Body of pancreas (tissue), 4 donors: Measurements from ENCODE around the gene LCN10. TPM values are rescaled to one million over a fixed set of nuclear protein-coding genes. Genes with fewer than 3 reads are reported as not detected.
"Not testable (repeated sequence)": the region's sequence is repeated elsewhere in the genome, so short reads cannot be mapped to it uniquely, and the experiment has no call there.

Source experiments
- ATAC-seq: fragments of 150-250 bp; one replicate; pipeline ENCODE4 v1.9.1; 2016
- DNase-seq, 4 donors: peaks; one replicate each; pipeline ENCODE4 v3.0.0-alpha.2; 2019
- H3K27ac ChIP-seq, 4 donors: fragments of 200-600 bp; sonication (generic); 1 replicate in 3 of 4; 2 replicates in 1 of 4; pipeline versions ENCODE4 v1.5.1 to v1.6.1; 2016 to 2019; ENCODE audit warnings: mild to moderate bottlenecking in 1 of 4, mixed read lengths in 1 of 4, moderate library complexity in 1 of 4
- H3K27me3 ChIP-seq, 2 donors: fragments of 200-600 bp; sonication (generic); one replicate each; pipeline ENCODE4 v1.6.0; 2016; ENCODE audit warnings: mild to moderate bottlenecking in 1 of 2
- H3K36me3 ChIP-seq, 2 donors: fragments of 200-600 bp; sonication (generic); replicated peaks in 1 of 2; 2 replicates each; pipeline ENCODE4 v1.5.1; 2016; ENCODE audit warnings: low read depth in 2 of 2; ENCODE audit not compliant: insufficient read depth in 1 of 2
- H3K4me1 ChIP-seq: fragments of 200-600 bp; sonication (generic); one replicate; pipeline ENCODE4 v1.6.0; 2016
- H3K4me3 ChIP-seq, 2 donors: fragments of 200-600 bp; sonication (generic); 1 replicate in 1 of 2; 2 replicates in 1 of 2; pipeline ENCODE4 v1.5.1; 2016 to 2019
- H3K9me3 ChIP-seq, 3 donors: fragments of 200-600 bp; sonication (generic); 1 replicate in 2 of 3; 2 replicates in 1 of 3; pipeline ENCODE4 v1.5.1; 2016
- POLR2A ChIP-seq, 3 donors: fragments of 450-650 bp; IDR thresholded peaks; one replicate each; pipeline ENCODE4 v1.6.1; 2016; ENCODE audit warnings: antibody characterized with exemption in 3 of 3, mild to moderate bottlenecking in 2 of 3
- WGBS, 2 donors: methylation state at CpG; one replicate each; pipeline ENCODE4 v1.1.5; 2017; 5-methylcytosine and 5-hydroxymethylcytosine counted together
- intact Hi-C: fragments of 100-400 bp; cut with DNase I; formaldehyde crosslinking; loops from one replicate; pipeline ENCODE4 v1.15.1; 2023
- total RNA-seq, 2 donors: library from RNA; depleted of rRNA; stranded (reverse); fragments of >200 nt; gene quantifications; one replicate each; pipeline ENCODE4 v1.1.0, GENCODE V29; 2016
- TF ChIP-seq, protein P1 (sequence below), 7 experiments: fragments of 450-650 bp in 4 of 7; fragments of 200-600 bp in 3 of 7; sonication (generic) in 3 of 7; IDR thresholded peaks; one replicate each; pipeline ENCODE4 v1.5.1; 2016 to 2019; ENCODE audit warnings: antibody characterized with exemption in 7 of 7

Gene LCN10
- total RNA-seq, 2 donors from 2014 or later, result 0.78 to 4.6 TPM

- Histone ChIP-seq H3K27ac (no peak overlapping the region), H3K27me3 (no peaks in the 10 kb centered on the region), H3K4me3 (no peak overlapping the region), H3K9me3 (peaks cover 0 to 6% (median 0%) of the 10 kb centered on the region in 3 donors), H3K36me3 (no peaks in the 10 kb centered on the region), H3K4me1 (no peaks in the 10 kb centered on the region)
- WGBS, 2 donors, result 82 to 95% methylated on average over 4 to 12 of the region's 20 CpGs
- no peak for ATAC-seq
- no peak for DNase-seq
- TF ChIP-seq, protein P1, sequence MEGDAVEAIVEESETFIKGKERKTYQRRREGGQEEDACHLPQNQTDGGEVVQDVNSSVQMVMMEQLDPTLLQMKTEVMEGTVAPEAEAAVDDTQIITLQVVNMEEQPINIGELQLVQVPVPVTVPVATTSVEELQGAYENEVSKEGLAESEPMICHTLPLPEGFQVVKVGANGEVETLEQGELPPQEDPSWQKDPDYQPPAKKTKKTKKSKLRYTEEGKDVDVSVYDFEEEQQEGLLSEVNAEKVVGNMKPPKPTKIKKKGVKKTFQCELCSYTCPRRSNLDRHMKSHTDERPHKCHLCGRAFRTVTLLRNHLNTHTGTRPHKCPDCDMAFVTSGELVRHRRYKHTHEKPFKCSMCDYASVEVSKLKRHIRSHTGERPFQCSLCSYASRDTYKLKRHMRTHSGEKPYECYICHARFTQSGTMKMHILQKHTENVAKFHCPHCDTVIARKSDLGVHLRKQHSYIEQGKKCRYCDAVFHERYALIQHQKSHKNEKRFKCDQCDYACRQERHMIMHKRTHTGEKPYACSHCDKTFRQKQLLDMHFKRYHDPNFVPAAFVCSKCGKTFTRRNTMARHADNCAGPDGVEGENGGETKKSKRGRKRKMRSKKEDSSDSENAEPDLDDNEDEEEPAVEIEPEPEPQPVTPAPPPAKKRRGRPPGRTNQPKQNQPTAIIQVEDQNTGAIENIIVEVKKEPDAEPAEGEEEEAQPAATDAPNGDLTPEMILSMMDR (IDR thresholded peaks at IDR 0.05), result no peak
- TF ChIP-seq POLR2A (IDR thresholded peaks at IDR 0.05), result no peak
- intact Hi-C loops, result no loop called here
These were observed 15.0 kb upstream of the LCN10 start for GRCh38 chr9:136757751-136758140.

- ATAC-seq (no peak), DNase-seq (no peak)
- no peak overlapping the region for H3K27ac ChIP-seq
- no peaks in the 10 kb centered on the region for H3K4me1 ChIP-seq
- H3K27me3 ChIP-seq, result no peaks in the 10 kb centered on the region
- no peaks in the 10 kb centered on the region for H3K36me3 ChIP-seq
- TF ChIP-seq, protein P1 (IDR thresholded peaks at IDR 0.05), result no peak
- no peak for TF ChIP-seq POLR2A (IDR thresholded peaks at IDR 0.05)
- intact Hi-C loops, result no loop called here
- peaks cover 0 to 6% (median 0%) of the 10 kb centered on the region in 3 donors for H3K9me3 ChIP-seq
- no peak overlapping the region for H3K4me3 ChIP-seq
- WGBS, 2 donors, result 88 to 89% methylated on average over 10 to 19 of the region's 20 CpGs
These were observed 14.6 kb upstream of the LCN10 start for GRCh38 chr9:136757328-136757727.

DNA sequence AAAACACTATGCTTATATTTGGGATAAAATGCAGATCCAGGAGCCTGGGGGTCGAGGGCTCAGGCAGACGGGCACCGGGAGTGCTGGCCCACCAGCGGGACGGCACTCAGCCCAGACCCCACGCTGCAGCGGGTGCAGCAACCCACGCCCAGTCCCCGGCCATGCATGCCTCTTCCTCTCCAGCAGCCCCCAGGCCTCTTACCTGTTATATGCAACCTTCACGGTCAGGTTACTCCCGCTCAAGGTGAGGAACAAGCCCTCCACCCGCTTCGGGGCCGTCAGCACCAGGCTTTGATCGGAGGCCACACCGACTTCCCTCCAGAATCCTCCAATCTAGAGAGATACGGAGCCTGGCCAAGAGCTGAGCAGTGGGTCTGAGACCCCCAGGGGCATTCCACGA lies 14.1 kb upstream of the LCN10 start:
- intact Hi-C loops, result no loop called here
- no peak overlapping the region for H3K27ac ChIP-seq
- TF ChIP-seq, protein P1 (IDR thresholded peaks at IDR 0.05), result no peak
- TF ChIP-seq POLR2A (IDR thresholded peaks at IDR 0.05), result no peak
- no peaks in the 10 kb centered on the region for H3K36me3 ChIP-seq
- H3K9me3 ChIP-seq, result peaks cover 0 to 6% (median 0%) of the 10 kb centered on the region in 3 donors
- DNase-seq (no peak), ATAC-seq (no peak)
- H3K4me3 ChIP-seq, result no peak overlapping the region
- H3K4me1 ChIP-seq, result no peaks in the 10 kb centered on the region
- H3K27me3 ChIP-seq, result no peaks in the 10 kb centered on the region
- 90 to 91% methylated on average over 16 to 18 of the region's 18 CpGs for WGBS, 2 donors

GRCh38 chr9:136756134-136756438 lies 13.3 kb upstream of the LCN10 start:
- peaks cover 0 to 6% (median 0%) of the 10 kb centered on the region in 3 donors for H3K9me3 ChIP-seq
- no peaks in the 10 kb centered on the region for H3K4me1 ChIP-seq
- DNase-seq (no peak), ATAC-seq (no peak)
- H3K27me3 ChIP-seq, result no peaks in the 10 kb centered on the region
- 83 to 88% methylated on average over 4 of the region's 4 CpGs for WGBS, 2 donors
- intact Hi-C loops, result no loop called here
- no peak overlapping the region for H3K27ac ChIP-seq
- no peak overlapping the region for H3K4me3 ChIP-seq
- H3K36me3 ChIP-seq, result no peaks in the 10 kb centered on the region
- TF ChIP-seq, protein P1 (IDR thresholded peaks at IDR 0.05), result no peak
- no peak for TF ChIP-seq POLR2A (IDR thresholded peaks at IDR 0.05)

DNA sequence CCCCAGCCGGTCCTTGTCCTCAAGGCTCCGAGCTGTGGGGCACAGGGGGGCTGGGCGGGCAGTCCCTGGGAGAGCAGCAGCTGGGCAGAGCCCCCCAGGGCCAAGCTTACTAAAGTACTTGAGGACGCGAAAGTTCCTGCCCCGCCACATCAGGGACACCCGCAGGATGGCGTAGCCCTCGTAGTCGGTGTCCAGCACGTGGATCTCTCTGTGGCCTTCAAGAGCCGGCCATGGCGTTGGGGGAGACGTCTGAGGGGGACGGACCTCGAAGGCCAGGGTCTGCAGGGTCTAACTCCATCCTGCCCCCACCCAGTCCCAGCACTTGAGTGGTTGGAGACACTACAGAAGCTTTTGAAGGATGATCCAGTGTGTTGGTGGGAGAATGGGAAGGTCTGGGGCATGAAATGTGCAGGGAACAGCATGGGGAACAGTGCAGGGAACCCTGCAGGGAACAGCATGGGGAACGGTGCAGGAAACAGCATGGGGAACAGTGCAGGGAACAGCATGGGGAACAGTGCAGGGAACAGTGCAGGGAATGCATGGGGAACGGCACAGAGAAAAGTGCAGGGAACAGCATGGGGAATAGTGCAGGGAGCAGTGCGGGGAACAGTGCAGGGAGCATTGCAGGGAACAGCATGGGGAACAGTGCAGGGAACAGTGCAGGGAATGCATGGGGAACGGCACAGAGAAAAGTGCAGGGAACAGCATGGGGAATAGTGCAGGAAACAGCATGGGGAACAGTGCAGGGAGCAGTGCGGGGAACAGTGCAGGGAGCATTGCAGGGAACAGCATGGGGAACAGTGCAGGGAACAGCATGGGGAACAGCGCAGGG lies 12.8 kb upstream of the LCN10 start:
- whole genome bisulfite sequencing, 2 donors, result 85 to 92% methylated on average over 6 to 22 of the region's 22 CpGs
- H3K27me3 ChIP-seq, intact Hi-C loops, H3K9me3 ChIP-seq, H3K4me3 ChIP-seq, H3K27ac ChIP-seq, H3K4me1 ChIP-seq, H3K36me3 ChIP-seq, DNase-seq, ATAC-seq: not testable (repeated sequence)
